Transverse colon (tissue), 4 donors: ENCODE measurements around the gene DDX20. TPM values are rescaled to one million over a fixed set of nuclear protein-coding genes. Genes with fewer than 3 reads are reported as not detected.

Experiments used
- DNase-seq: peaks from one replicate; pipeline ENCODE4 v3.0.0-alpha.2; 2019
- H3K27ac ChIP-seq, 4 donors: fragments of 200-600 bp; sonication (generic); 2 replicates each; pipeline ENCODE4 v1.5.1; 2016 to 2018; ENCODE audit warnings: inconsistent platforms in 4 of 4
- H3K27me3 ChIP-seq: fragments of 200-600 bp; sonication (generic); 2 replicates; pipeline ENCODE4 v1.5.1; 2017; ENCODE audit warnings: inconsistent platforms
- H3K36me3 ChIP-seq, 4 donors: fragments of 200-600 bp; sonication (generic); 2 replicates each; pipeline ENCODE4 v1.5.1; 2017 to 2019; ENCODE audit warnings: inconsistent platforms in 4 of 4
- H3K4me1 ChIP-seq, 4 donors: fragments of 200-600 bp; sonication (generic); 2 replicates each; pipeline ENCODE4 v1.5.1; 2017 to 2020; ENCODE audit warnings: inconsistent platforms in 4 of 4
- H3K4me3 ChIP-seq, 4 donors: fragments of 200-600 bp; sonication (generic); 1 replicate in 1 of 4; 2 replicates in 3 of 4; pipeline versions ENCODE4 v1.5.1 to v1.6.1; 2017 to 2019; ENCODE audit warnings: inconsistent platforms in 4 of 4
- H3K9me3 ChIP-seq, 2 donors: fragments of 200-600 bp; sonication (generic); 2 replicates each; pipeline ENCODE4 v1.5.1; 2017 to 2019; ENCODE audit warnings: inconsistent platforms in 2 of 2
- EP300 ChIP-seq: sonication (generic); formaldehyde crosslinking; IDR thresholded peaks from one replicate; pipeline ENCODE4 v1.6.1; 2017; ENCODE audit warnings: antibody characterized with exemption, low read depth
- POLR2A ChIP-seq: fragments of 450-650 bp; IDR thresholded peaks from one replicate; pipeline ENCODE4 v1.6.1; 2016; ENCODE audit warnings: antibody characterized with exemption, mild to moderate bottlenecking, moderate library complexity
- POLR2AphosphoS5 ChIP-seq, 3 donors: sonication (generic); formaldehyde crosslinking; IDR thresholded peaks; one replicate each; pipeline ENCODE4 v1.6.1; 2016; ENCODE audit warnings: antibody characterized with exemption in 3 of 3
- WGBS, 2 donors: methylation state at CpG; one replicate each; pipeline ENCODE4 v1.1.5; 2018; ENCODE audit warnings: low coverage in 1 of 2; 5-methylcytosine and 5-hydroxymethylcytosine counted together
- in situ Hi-C, 4 donors: fragments of 200-750 bp; cut with MboI; loops; one replicate each; pipeline versions ENCODE4 v1.15.0 to v1.15.1; 2017; ENCODE audit warnings: low sequenced_read_pairs in 3 of 4, low pct_ligation_motif_present in 1 of 4, low pct_unique_long_range_greater_than_20kb in 1 of 4
- intact Hi-C: fragments of 100-400 bp; cut with DNase I; formaldehyde crosslinking; loops from one replicate; pipeline ENCODE4 v1.15.1; 2023; ENCODE audit warnings: low total_unique reads
- total RNA-seq, 4 donors: library from RNA; depleted of rRNA; stranded (reverse); fragments of >200 nt; gene quantifications; one replicate each; pipeline ENCODE4 v1.1.0, GENCODE V29; 2016
- TF ChIP-seq, protein P1 (sequence below), 5 experiments: fragments of 200-600 bp in 3 of 5; fragments of 450-650 bp in 2 of 5; sonication (generic) in 3 of 5; IDR thresholded peaks; 1 replicate in 2 of 5; 2 replicates in 3 of 5; pipeline ENCODE4 v1.5.1; 2016 to 2017; ENCODE audit warnings: antibody characterized with exemption in 5 of 5, inconsistent platforms in 3 of 5, mild to moderate bottlenecking in 2 of 5, moderate library complexity in 1 of 5

The DDX20 gene
- total RNA-seq, 4 donors from 2014 or later: 7.1 to 17.1 (median 12.2) TPM

DNA sequence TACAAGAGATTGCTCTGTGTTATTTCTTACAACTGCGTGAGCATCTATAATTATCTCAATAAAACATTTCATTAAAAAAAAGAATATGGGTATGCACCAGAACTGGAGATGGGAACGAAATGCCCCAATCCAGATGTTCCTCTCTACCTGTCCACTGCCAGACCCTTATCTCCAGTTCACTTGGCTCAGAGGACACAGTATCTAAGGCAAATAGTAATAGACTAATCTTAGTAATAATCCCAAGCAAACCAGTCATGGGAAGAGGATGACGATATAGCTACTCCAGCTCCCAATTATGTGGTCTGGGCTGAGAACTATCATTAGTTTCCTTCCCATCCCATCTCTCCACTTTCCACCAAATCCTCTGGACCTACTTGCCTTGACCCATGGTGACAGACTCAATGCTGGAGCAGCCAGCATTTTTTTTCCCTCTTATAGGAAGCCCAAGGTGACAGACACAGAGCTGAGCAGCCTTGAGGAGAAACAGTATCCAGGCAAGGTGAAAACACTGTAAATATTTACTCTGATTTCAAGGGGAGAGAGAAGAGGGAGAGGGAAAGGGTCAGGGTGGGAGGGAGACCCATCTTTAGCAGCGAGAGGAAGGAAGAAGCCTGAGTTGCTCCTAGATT is 28.7 kb downstream of the DDX20 start:
- 73 to 88% methylated on average over 3 to 4 of the region's 4 CpGs for WGBS, 2 donors
- intact Hi-C loops: no loop called here

DNA sequence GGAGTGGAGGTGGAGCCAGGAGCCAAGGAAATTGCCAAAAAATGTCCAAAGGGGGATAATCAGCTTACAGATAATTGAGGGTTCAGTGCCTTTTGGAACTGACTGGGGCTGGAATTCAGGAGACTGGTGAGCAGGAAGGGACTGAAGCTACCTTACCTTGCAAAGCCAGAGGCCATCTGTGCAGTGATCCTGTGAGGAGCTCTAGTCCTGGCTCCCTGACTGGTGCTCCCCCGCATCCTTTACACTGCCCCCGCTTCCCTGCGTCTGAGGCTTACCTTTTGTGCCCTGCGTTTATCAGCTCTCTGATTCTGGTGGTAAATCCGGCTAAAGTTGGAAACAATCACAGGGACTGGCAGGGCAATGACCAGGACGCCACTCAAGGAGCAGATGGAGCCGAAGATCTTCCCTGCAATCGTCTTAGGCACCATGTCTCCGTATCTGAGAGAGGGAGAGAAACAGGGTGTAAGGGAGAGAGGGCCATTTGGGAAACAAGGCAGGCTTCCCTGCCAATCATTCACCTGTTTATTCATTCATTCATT is 31.0 kb downstream of the DDX20 start:
- no peak overlapping the region for H3K27ac ChIP-seq
- H3K4me3 ChIP-seq: no peak overlapping the region
- WGBS, 2 donors: 76 to 88% methylated on average over 4 to 9 of the region's 9 CpGs
- no peak for DNase-seq
- H3K9me3 ChIP-seq: no peaks in the 10 kb centered on the region
- intact Hi-C loops: no loop called here
- H3K27me3 ChIP-seq: peaks cover 6% of the 10 kb centered on the region
- no peaks in the 10 kb centered on the region for H3K36me3 ChIP-seq
- H3K4me1 ChIP-seq: no peaks in the 10 kb centered on the region
- TF ChIP-seq, protein P1, sequence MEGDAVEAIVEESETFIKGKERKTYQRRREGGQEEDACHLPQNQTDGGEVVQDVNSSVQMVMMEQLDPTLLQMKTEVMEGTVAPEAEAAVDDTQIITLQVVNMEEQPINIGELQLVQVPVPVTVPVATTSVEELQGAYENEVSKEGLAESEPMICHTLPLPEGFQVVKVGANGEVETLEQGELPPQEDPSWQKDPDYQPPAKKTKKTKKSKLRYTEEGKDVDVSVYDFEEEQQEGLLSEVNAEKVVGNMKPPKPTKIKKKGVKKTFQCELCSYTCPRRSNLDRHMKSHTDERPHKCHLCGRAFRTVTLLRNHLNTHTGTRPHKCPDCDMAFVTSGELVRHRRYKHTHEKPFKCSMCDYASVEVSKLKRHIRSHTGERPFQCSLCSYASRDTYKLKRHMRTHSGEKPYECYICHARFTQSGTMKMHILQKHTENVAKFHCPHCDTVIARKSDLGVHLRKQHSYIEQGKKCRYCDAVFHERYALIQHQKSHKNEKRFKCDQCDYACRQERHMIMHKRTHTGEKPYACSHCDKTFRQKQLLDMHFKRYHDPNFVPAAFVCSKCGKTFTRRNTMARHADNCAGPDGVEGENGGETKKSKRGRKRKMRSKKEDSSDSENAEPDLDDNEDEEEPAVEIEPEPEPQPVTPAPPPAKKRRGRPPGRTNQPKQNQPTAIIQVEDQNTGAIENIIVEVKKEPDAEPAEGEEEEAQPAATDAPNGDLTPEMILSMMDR (IDR thresholded peaks at IDR 0.05): no peak
- TF ChIP-seq POLR2AphosphoS5 (IDR thresholded peaks at IDR 0.05) (no peak), POLR2A (no peak), EP300 (no peak)
- in situ Hi-C loops: loop anchor here in 2 of 4 donors (25.0 kb wide), 2 partner anchors 549 to 551 kb away; partner anchors contain the start of gene CHI3L2 (in 1 of the 2)

More for the DNA sequence above, 28.7 kb downstream of the DDX20 start:
- peaks cover 6% of the 10 kb centered on the region for H3K27me3 ChIP-seq
- H3K4me1 ChIP-seq: no peaks in the 10 kb centered on the region
- H3K4me3 ChIP-seq: no peak overlapping the region
- in situ Hi-C loops: loop anchor here in 2 of 4 donors (25.0 kb wide), 2 partner anchors 547 to 553 kb away; partner anchors contain the start of gene CHI3L2 (in 1 of the 2)
- no peaks in the 10 kb centered on the region for H3K36me3 ChIP-seq
- H3K27ac ChIP-seq: no peak overlapping the region
- no peak for TF ChIP-seq EP300
- no peak for TF ChIP-seq POLR2AphosphoS5 (IDR thresholded peaks at IDR 0.05)
- TF ChIP-seq, protein P1 (IDR thresholded peaks at IDR 0.05): no peak
- TF ChIP-seq POLR2A: no peak
- no peak for DNase-seq
- no peaks in the 10 kb centered on the region for H3K9me3 ChIP-seq

DNA sequence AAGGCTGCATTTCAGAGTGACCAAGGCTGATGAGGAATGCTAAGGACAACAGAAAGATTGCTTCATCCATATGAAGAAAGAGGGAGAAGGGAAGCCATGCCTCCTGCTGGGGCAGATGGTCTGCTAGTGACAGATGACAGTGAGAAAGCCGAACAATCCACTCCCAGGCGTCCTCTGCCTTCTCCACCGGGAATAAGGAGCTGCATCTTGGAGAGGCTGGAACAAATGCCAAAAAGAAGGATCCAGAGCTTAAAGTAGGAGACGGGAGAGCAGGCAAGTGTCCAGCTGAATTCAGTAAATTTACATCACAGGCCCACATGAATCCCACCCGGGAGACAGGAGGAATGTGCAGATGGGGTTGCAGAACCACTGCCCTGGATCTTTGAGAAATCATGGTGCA is 33.4 kb downstream of the DDX20 start:
- TF ChIP-seq POLR2A (no peak), POLR2AphosphoS5 (IDR thresholded peaks at IDR 0.05) (no peak), EP300 (no peak)
- TF ChIP-seq, protein P1 (IDR thresholded peaks at IDR 0.05): no peak
- Histone ChIP-seq H3K27ac (peak overlapping the region in 1 of 4 donors; percentile 24), H3K9me3 (no peaks in the 10 kb centered on the region), H3K27me3 (peaks cover 6% of the 10 kb centered on the region), H3K4me1 (no peaks in the 10 kb centered on the region), H3K4me3 (no peak overlapping the region), H3K36me3 (no peaks in the 10 kb centered on the region)
- in situ Hi-C loops (loop anchor here in 2 of 4 donors (25.0 kb wide), 2 partner anchors 548 to 552 kb away; partner anchors contain the start of gene CHI3L2 (in 1 of the 2)), intact Hi-C loops (no loop called here)
- no peak for DNase-seq
- 65% methylated on average over 4 to 5 of the region's 5 CpGs for WGBS, 2 donors

DNA sequence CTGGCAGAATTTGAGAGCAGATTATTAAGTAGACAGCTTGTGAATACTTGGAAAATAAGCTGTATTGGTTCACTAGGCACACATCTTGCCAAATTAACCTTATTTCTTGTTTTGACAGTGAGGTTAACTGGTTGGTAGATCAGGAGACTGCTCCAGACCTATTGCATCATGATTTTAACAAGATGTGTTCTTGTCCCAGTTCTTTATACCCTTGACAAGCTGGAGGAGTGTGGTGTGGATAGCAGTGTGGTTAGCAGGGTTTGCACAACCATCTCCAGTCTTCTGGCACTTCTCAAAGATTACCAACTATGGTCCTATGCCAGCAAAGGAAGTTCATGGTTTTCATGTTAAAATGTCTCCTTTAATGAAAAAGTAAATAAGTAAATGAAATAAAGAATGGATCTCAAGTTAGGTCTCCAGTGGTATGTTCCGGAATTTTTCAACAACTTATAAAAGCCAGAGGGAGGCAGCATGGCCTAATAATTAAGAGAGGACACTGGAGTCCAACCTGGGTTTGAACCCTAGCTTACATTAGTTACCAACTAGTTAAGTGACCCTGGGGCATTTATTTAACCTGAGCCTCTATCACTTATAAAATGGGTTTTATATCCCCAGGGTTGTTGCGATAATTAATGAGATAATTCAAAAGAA is 34.1 kb downstream of the DDX20 start:
- TF ChIP-seq POLR2AphosphoS5 (IDR thresholded peaks at IDR 0.05): no peak
- TF ChIP-seq, protein P1 (IDR thresholded peaks at IDR 0.05): peak in 1 of 5 experiments; percentile 18
- no peak for TF ChIP-seq EP300
- in situ Hi-C loops: loop anchor here in 2 of 4 donors (25.0 kb wide), 2 partner anchors 548 to 552 kb away; partner anchors contain the start of gene CHI3L2 (in 1 of the 2)
- DNase-seq: no peak
- intact Hi-C loops: loop anchor here (10.0 kb wide), 1 partner anchor 565 kb away; no protein-coding TSS in a partner anchor
- H3K27ac ChIP-seq: peak overlapping the region in 1 of 4 donors; percentile 24
- H3K4me1 ChIP-seq: no peaks in the 10 kb centered on the region
- 81 to 82% methylated on average over 2 of the region's 2 CpGs for WGBS, 2 donors
- H3K4me3 ChIP-seq: no peak overlapping the region
- H3K9me3 ChIP-seq: no peaks in the 10 kb centered on the region
- no peaks in the 10 kb centered on the region for H3K36me3 ChIP-seq
- peaks cover 6% of the 10 kb centered on the region for H3K27me3 ChIP-seq
